Measurements from ENCODE around the gene TMEM244.

DNA sequence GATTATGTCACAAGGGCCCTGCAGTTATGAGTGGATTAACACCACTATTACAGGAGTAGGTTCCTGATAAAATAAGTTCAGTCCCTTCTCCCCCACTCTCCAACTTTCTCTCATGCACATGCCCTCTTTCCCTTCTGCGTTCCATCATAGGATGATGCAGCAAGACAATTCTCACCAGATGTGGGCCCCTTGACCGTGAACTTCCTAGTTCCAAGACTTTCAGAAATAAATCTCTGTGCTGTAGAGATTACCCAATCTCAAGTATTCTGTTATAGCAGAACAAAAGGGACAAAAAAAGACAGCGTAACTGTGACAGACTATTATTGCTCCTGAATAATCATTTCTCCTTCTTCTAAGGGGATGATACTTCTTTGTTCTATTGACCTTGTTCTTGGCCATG is 33.8 kb upstream of the TMEM244 start:
- TF ChIP-seq, protein P1, sequence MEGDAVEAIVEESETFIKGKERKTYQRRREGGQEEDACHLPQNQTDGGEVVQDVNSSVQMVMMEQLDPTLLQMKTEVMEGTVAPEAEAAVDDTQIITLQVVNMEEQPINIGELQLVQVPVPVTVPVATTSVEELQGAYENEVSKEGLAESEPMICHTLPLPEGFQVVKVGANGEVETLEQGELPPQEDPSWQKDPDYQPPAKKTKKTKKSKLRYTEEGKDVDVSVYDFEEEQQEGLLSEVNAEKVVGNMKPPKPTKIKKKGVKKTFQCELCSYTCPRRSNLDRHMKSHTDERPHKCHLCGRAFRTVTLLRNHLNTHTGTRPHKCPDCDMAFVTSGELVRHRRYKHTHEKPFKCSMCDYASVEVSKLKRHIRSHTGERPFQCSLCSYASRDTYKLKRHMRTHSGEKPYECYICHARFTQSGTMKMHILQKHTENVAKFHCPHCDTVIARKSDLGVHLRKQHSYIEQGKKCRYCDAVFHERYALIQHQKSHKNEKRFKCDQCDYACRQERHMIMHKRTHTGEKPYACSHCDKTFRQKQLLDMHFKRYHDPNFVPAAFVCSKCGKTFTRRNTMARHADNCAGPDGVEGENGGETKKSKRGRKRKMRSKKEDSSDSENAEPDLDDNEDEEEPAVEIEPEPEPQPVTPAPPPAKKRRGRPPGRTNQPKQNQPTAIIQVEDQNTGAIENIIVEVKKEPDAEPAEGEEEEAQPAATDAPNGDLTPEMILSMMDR (IDR thresholded peaks at IDR 0.05), result no peak
- TF ChIP-seq POLR2A (IDR thresholded peaks at IDR 0.05), result no peak

Measured in tibial nerve (tissue), 3 donors.